SK-N-SH treated with all-trans-retinoic acid at 6 μM for 48 hours (cell line): ENCODE measurements around the gene AK1.

ENCODE experiments used
- CREB5 ChIP-seq: fragments of 250-450 bp; sonication (Bioruptor Pico); IDR thresholded peaks from 2 replicates; pipeline ENCODE4 v1.5.1; 2020; ENCODE audit warnings: low read depth, mild to moderate bottlenecking, moderate library complexity
- OSR1 ChIP-seq: fragments of 250-450 bp; sonication (Bioruptor Pico); IDR thresholded peaks from 2 replicates; pipeline ENCODE4 v1.8.0; 2022; ENCODE audit warnings: moderate library complexity, mild to moderate bottlenecking, inconsistent platforms
- PATZ1 ChIP-seq: fragments of 250-450 bp; sonication (Bioruptor Pico); IDR thresholded peaks from 2 replicates; pipeline ENCODE4 v1.8.0; 2020; ENCODE audit warnings: mild to moderate bottlenecking, moderate library complexity, borderline replicate concordance
- POU6F1 ChIP-seq: fragments of 250-450 bp; sonication (Bioruptor Pico); IDR thresholded peaks from 2 replicates; pipeline ENCODE4 v1.8.0; 2021; ENCODE audit warnings: low read depth, mild to moderate bottlenecking, moderate library complexity, borderline replicate concordance
- TOX ChIP-seq: fragments of 250-450 bp; sonication (Bioruptor Pico); IDR thresholded peaks from 2 replicates; pipeline ENCODE4 v1.8.0; 2021; ENCODE audit warnings: mild to moderate bottlenecking, moderate library complexity, borderline replicate concordance
- ZFP3 ChIP-seq: fragments of 250-450 bp; sonication (Bioruptor Pico); IDR thresholded peaks from 2 replicates; pipeline ENCODE4 v1.5.0; 2020; ENCODE audit warnings: mild to moderate bottlenecking, moderate library complexity
- ZNF565 ChIP-seq: fragments of 450-650 bp; formaldehyde crosslinking; conservative IDR thresholded peaks from 2 replicates; pipeline ENCODE4 v1.5.0; 2020; ENCODE audit warnings: low read depth, mild to moderate bottlenecking, moderate library complexity
- ZNF8 ChIP-seq: fragments of 450-650 bp; formaldehyde crosslinking; IDR thresholded peaks from 2 replicates; pipeline ENCODE4 v1.5.0; 2020; ENCODE audit warnings: mild to moderate bottlenecking, moderate library complexity

- TF ChIP-seq TOX (CRISPR knock-in tag), result no peak
- TF ChIP-seq ZFP3, result no peak
- no peak for TF ChIP-seq POU6F1
- no peak for TF ChIP-seq OSR1 (CRISPR knock-in tag)
- TF ChIP-seq ZNF565 (CRISPR knock-in tag), result no peak
- TF ChIP-seq CREB5, result no peak
- TF ChIP-seq ZNF8 (CRISPR knock-in tag), result 0 out of 2 replicates have a peak, but pooled peaks have one; percentile 13
- TF ChIP-seq PATZ1 (CRISPR knock-in tag), result no peak
Observed at GRCh38 chr9:127854184-127854806, 23.2 kb downstream of the AK1 start, which contains the start of gene ENG.
